Mucosa of descending colon (tissue), 3 donors: ENCODE results near the gene TIPARP. TPM values are rescaled to one million over a fixed set of nuclear protein-coding genes. Genes with fewer than 3 reads are reported as not detected.
A peak's percentile ranks its signal among the peaks of the same experiment; 100 is the strongest.

ENCODE experiments used
- ATAC-seq: fragments of 200-7000 bp; cut with Tn5 transposase; one replicate; pipeline ENCODE4 v1.9.1; 2020; ENCODE audit warnings: mild to moderate bottlenecking, moderate library complexity
- DNase-seq, 3 donors: peaks; one replicate each; pipeline ENCODE4 v3.0.0-alpha.2; 2020
- H3K36me3 ChIP-seq: fragments of 200-600 bp; one replicate; pipeline ENCODE4 v1.8.0; 2021; ENCODE audit warnings: low read depth, mild to moderate bottlenecking
- H3K4me1 ChIP-seq: fragments of 200-600 bp; one replicate; pipeline ENCODE4 v1.8.0; 2021; ENCODE audit warnings: low read depth, mild to moderate bottlenecking
- H3K4me3 ChIP-seq: fragments of 200-600 bp; one replicate; pipeline ENCODE4 v1.8.0; 2021; ENCODE audit warnings: mild to moderate bottlenecking
- H3K9me3 ChIP-seq: fragments of 200-600 bp; one replicate; pipeline ENCODE4 v1.8.0; 2021; ENCODE audit warnings: mild to moderate bottlenecking
- intact Hi-C, 2 donors: fragments of 100-400 bp; cut with DNase I in 1 of 2; cut with micrococcal nuclease in 1 of 2; formaldehyde crosslinking; loops; one replicate each; pipeline versions ENCODE4 v1.11.0 to v1.11.1; 2022; cut with DNase I, micrococcal nuclease
- total RNA-seq, 3 donors: library from RNA; stranded (reverse); fragmentation: NEBNext Ultra II Directional in 2 of 3; extraction: Animal tissue kit (Norgen Biotek cat#: 25700) in 2 of 3; gene quantifications; one replicate each; pipeline versions ENCODE4 v1.2.1 to v1.2.4, GENCODE V29; 2021 to 2023
- TF ChIP-seq, protein P1 (sequence below): fragments of 200-600 bp; IDR thresholded peaks from one replicate; pipeline ENCODE4 v1.8.0; 2022; ENCODE audit warnings: antibody characterized with exemption, mild to moderate bottlenecking
- donor health status: DM: no; HTN: no; CAD: no; lungs with moderate emphysema.
- donor health status: DM: no; HTN: no; CAD: no.
- donor health status: DM: no; HTN: yes; CAD: no.

The TIPARP gene
- total RNA-seq, 3 donors from 2014 or later, result 26.4 to 28.6 (median 26.7) TPM

DNA sequence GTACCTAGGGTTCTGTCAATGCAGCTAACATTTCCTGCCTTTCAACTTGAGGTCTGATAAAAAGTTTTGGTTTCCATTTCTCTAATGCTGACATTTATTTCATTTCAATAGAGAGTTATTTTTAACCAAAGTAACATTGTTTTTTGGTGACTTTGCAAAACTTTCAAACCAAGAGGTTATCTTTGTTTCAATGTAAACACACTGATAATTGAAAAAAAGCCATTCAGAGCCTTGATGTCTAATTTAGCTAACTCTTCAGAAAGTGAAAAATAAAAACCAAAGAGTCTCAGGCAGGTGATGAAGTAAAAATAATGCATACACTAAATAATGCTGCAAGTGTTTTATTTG lies 9.6 kb upstream of the TIPARP start:
- ATAC-seq, result peak; percentile 32
- intact Hi-C loops, result loop anchor here in 1 of 2 donors (10.0 kb wide), 1 partner anchor 100 kb away; no protein-coding TSS in a partner anchor
- Histone ChIP-seq H3K4me3 (no peak overlapping the region), H3K36me3 (no peaks in the 10 kb centered on the region), H3K4me1 (peaks cover 15% of the 10 kb centered on the region), H3K9me3 (no peaks in the 10 kb centered on the region)
- no peak for DNase-seq
- TF ChIP-seq, protein P1, sequence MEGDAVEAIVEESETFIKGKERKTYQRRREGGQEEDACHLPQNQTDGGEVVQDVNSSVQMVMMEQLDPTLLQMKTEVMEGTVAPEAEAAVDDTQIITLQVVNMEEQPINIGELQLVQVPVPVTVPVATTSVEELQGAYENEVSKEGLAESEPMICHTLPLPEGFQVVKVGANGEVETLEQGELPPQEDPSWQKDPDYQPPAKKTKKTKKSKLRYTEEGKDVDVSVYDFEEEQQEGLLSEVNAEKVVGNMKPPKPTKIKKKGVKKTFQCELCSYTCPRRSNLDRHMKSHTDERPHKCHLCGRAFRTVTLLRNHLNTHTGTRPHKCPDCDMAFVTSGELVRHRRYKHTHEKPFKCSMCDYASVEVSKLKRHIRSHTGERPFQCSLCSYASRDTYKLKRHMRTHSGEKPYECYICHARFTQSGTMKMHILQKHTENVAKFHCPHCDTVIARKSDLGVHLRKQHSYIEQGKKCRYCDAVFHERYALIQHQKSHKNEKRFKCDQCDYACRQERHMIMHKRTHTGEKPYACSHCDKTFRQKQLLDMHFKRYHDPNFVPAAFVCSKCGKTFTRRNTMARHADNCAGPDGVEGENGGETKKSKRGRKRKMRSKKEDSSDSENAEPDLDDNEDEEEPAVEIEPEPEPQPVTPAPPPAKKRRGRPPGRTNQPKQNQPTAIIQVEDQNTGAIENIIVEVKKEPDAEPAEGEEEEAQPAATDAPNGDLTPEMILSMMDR, result no peak

DNA sequence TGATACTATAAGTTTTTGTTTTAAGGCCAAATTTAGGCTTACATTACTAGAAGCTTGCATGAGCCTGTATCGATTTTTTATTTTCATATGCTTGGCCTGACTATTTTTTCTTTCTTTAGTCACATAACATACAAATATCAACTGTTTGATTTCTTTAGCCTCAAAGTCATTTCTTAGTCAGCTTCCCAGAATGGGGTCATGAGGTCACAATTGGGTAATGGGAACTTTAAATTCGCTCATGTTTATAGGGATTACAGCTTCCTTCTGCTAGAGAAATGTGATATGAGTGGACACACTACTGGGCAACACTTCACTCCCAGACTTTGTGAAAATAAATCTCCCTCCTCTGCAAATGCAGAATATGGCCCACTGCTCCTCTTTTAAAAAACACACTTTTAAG lies 9.1 kb upstream of the TIPARP start:
- TF ChIP-seq, protein P1, result no peak

DNA sequence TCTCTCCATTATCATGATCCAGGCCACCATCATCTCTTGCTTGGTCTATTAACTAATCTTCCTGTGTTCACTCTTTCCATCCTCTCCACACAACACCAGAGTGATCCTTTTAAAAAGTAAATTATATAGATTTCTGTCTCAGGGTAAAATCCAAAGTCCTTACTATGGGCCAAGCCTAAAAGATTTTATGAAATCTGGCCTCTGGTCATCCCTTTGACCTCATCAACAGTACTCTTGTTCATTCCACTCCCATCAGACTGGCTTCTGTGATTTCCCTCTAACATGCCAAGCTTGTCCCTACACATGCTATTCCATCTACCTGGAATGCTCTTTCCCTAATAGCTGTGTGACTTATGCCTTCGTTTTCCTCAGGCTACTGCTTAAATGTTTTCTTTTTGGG lies 8.3 kb upstream of the TIPARP start:
- Histone ChIP-seq H3K4me3 (no peak overlapping the region), H3K36me3 (no peaks in the 10 kb centered on the region), H3K9me3 (no peaks in the 10 kb centered on the region), H3K4me1 (peaks cover 15% of the 10 kb centered on the region)
- TF ChIP-seq, protein P1, result no peak
- ATAC-seq (no peak), DNase-seq (no peak)
- intact Hi-C loops, result loop anchor here in 1 of 2 donors (10.0 kb wide), 1 partner anchor 101 kb away; no protein-coding TSS in a partner anchor

More for the DNA sequence above, 9.1 kb upstream of the TIPARP start:
- ATAC-seq (no peak), DNase-seq (no peak)
- H3K9me3 ChIP-seq, result no peaks in the 10 kb centered on the region
- no peak overlapping the region for H3K4me3 ChIP-seq
- H3K4me1 ChIP-seq, result peaks cover 15% of the 10 kb centered on the region
- intact Hi-C loops, result loop anchor here in 1 of 2 donors (10.0 kb wide), 1 partner anchor 100 kb away; no protein-coding TSS in a partner anchor
- H3K36me3 ChIP-seq, result no peaks in the 10 kb centered on the region

DNA sequence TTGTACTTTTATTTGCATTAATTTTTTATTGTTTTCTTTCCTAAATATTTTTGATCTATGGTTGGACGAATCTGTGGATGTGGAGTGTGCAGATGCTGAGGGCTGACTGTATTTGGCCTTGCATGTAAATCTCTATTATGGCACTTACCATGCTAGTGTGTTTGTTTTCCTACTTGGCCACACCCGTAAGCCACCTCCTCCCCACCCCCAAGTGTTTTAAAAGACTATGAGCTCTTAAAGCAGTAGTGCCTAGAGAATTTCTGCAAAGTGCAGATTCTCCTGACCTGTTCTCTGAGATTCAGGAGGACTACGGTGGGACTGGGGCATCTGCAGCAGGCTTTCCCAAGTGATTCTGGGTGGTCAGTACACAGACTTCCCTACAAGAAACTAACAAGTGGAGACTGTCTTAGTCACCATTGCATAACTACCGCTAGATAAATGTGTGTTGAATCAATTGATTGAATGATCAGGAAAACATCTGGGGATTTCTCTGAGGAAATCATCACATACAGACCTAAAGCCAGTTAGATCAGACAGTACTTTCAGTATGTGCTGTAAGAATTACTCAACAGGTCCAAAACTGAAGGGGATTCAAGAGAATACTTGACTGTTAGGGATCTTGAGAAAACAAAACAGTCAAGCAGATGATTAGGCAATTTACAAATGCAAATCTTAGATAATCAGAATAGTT lies 6.2 kb upstream of the TIPARP start:
- no peak overlapping the region for H3K4me3 ChIP-seq
- peak in 2 of 3 donors; percentile 57 to 88 for DNase-seq
- ATAC-seq, result peak; percentile 91
- no peaks in the 10 kb centered on the region for H3K9me3 ChIP-seq
- H3K36me3 ChIP-seq, result no peaks in the 10 kb centered on the region
- H3K4me1 ChIP-seq, result peaks cover 18% of the 10 kb centered on the region
- intact Hi-C loops, result loop anchor here in 1 of 2 donors (10.0 kb wide), 1 partner anchor 103 kb away; no protein-coding TSS in a partner anchor
- TF ChIP-seq, protein P1, result no peak

DNA sequence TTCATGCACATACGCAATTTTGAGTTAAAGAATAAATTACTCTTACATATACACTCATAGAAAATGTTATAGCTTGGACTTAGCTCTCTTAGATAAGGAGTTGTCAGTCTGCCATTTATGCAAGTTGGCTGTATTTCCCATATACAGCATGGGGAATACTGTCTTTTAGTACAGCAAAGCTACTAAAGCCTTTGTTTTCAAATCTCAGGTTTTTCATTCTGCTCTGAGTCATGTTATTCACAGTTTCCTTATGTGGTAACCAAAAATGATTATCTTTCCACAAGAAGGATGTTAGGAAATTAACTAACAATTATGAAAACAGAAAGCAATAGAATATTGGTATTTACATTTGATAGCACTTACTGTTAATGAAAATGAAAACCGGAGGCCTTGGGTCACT lies 4.3 kb upstream of the TIPARP start:
- H3K9me3 ChIP-seq, result no peaks in the 10 kb centered on the region
- intact Hi-C loops, result loop anchor here (5.0 to 10.0 kb wide), 3 partner anchors 115 to 465 kb away; partner anchors contain the start of gene SSR3 (in 1 of the 2)
- peaks cover 4% of the 10 kb centered on the region for H3K36me3 ChIP-seq
- H3K4me1 ChIP-seq, result peaks cover 15% of the 10 kb centered on the region
- TF ChIP-seq, protein P1, result no peak
- no peak overlapping the region for H3K4me3 ChIP-seq
- no peak for ATAC-seq
- no peak for DNase-seq
